Karpas-422 (cell line): Measurements from ENCODE around the gene SPTLC2. TPM values are rescaled to one million over a fixed set of nuclear protein-coding genes. Genes with fewer than 3 reads are reported as not detected.

ENCODE experiments used
- DNase-seq: peaks from one replicate; pipeline ENCODE4 v3.0.0-alpha.2; 2015
- H2AFZ ChIP-seq: fragments of 200-600 bp; sonication (generic); 2 replicates; pipeline ENCODE4 v1.6.1; 2014; ENCODE audit warnings: antibody characterized with exemption, low read length, mixed read lengths
- H3K27ac ChIP-seq: fragments of 200-600 bp; sonication (generic); 2 replicates; pipeline ENCODE4 v1.5.1; 2014; ENCODE audit warnings: mild to moderate bottlenecking, low read length, moderate library complexity
- H3K27me3 ChIP-seq: fragments of 200-600 bp; sonication (generic); 2 replicates; pipeline ENCODE4 v1.6.1; 2014; ENCODE audit warnings: low read length, mixed read lengths
- H3K36me3 ChIP-seq: fragments of 200-600 bp; sonication (generic); 2 replicates; pipeline ENCODE4 v1.6.1; 2014; ENCODE audit warnings: low read length, mixed read lengths; ENCODE audit not compliant: insufficient read depth
- H3K4me1 ChIP-seq: fragments of 200-600 bp; sonication (generic); 2 replicates; pipeline ENCODE4 v1.6.1; 2014; ENCODE audit warnings: mild to moderate bottlenecking, low read length, mixed read lengths
- H3K4me2 ChIP-seq: fragments of 200-600 bp; sonication (generic); 2 replicates; pipeline ENCODE4 v1.6.1; 2014; ENCODE audit warnings: low read length, low read depth, mild to moderate bottlenecking; ENCODE audit not compliant: poor library complexity, severe bottlenecking
- H3K4me3 ChIP-seq: fragments of 200-600 bp; sonication (generic); 2 replicates; pipeline ENCODE4 v1.5.1; 2014; ENCODE audit warnings: mild to moderate bottlenecking, antibody characterized with exemption, low read length, mixed read lengths
- H3K79me2 ChIP-seq: fragments of 200-600 bp; sonication (generic); 2 replicates; pipeline ENCODE4 v1.6.1; 2014; ENCODE audit warnings: mild to moderate bottlenecking, low read length, mixed read lengths
- H3K9ac ChIP-seq: fragments of 200-600 bp; sonication (generic); 2 replicates; pipeline ENCODE4 v1.6.0; 2014; ENCODE audit warnings: low read length
- H3K9me2 ChIP-seq: fragments of 200-600 bp; sonication (generic), shearing (Covaris generic); replicated peaks from 2 replicates; pipeline ENCODE4 v1.6.0; 2014; ENCODE audit warnings: mild to moderate bottlenecking, low read length, moderate library complexity; ENCODE audit not compliant: insufficient read depth
- H3K9me3 ChIP-seq: fragments of 300-700, 200-600 bp; sonication (generic); 2 replicates; pipeline ENCODE4 v1.6.1; 2014; ENCODE audit warnings: low read length, mixed read lengths
- H4K20me1 ChIP-seq: fragments of 200-600 bp; sonication (generic); 2 replicates; pipeline ENCODE4 v1.6.1; 2014; ENCODE audit warnings: mild to moderate bottlenecking, antibody characterized with exemption, low read length, low read depth; ENCODE audit not compliant: insufficient read depth
- total RNA-seq: library from RNA; depleted of rRNA; stranded (reverse); fragments of >200 nt; shearing (Covaris generic); gene quantifications from 2 replicates; pipeline ENCODE4 v1.2.3, GENCODE V29; 2014; ENCODE audit warnings: low replicate concordance

Gene SPTLC2
- total RNA-seq, 1 experiment from 2014 or later = 97.0 TPM

DNA sequence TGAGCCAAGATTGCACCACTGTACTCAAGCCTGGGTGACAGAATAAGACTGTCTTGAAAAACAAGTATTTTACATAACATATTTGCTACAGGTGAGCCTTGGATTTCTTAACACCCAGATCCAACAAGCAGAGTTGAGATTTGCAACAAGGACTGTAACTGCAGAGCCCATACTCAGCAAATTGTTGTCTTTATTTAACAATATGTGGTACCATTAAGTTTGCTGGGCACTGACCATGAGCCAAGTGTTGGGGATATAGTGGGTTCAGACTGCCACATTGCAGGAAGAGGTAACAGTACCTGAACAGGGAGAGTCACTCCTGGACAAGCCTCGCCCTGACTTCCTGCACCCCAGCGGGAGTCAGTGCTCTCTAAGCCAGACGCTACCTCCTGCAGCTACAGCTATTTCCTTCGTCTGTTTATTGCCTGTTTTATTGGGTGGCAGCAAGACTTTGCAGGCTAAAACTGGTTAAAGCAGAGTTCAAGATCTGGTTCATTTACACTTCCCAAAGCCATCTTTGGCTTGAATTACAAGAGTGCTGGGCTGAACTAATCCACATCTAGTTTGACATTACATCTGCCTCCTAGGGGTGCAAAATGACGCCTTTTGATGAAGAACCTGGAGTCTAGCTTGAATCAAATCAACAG, 146.1 kb downstream of the SPTLC2 start:
- Histone ChIP-seq H3K9me3 (no peaks in the 10 kb centered on the region), H3K27me3 (no peaks in the 10 kb centered on the region), H3K27ac (no peak overlapping the region), H3K4me2 (no peak overlapping the region), H3K4me1 (no peaks in the 10 kb centered on the region), H3K36me3 (peaks cover 35% of the 10 kb centered on the region), H3K4me3 (no peak overlapping the region), H3K9ac (no peak overlapping the region), H4K20me1 (0 out of 2 replicates have a peak, but pooled peaks cover 8% of the 10 kb centered on the region), H3K79me2 (no peaks in the 10 kb centered on the region), H2AFZ (no peak overlapping the region), H3K9me2 (no peaks in the 10 kb centered on the region)
- peak; percentile 70 for DNase-seq

DNA sequence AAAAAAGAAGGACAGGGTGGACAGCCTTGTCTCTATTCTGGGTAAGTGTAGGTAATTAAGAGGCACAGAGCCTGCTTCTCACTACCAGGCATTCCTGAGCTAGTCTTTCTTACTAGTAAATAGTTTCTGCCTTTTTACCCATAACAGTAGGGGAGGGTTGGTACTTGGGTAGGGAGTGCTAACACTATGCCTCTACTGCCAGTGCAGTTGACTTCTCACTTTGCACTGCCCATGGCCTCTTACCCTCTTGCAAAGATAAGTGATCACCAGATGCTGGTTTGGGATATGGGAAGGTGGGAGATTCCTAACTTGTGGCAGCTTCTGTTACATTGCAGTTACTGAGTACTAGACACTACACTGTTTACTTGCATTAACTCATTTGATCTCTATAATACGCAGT, 146.9 kb downstream of the SPTLC2 start:
- H3K9ac ChIP-seq = no peak overlapping the region
- no peak for DNase-seq
- H3K36me3 ChIP-seq = peaks cover 43% of the 10 kb centered on the region
- 0 out of 2 replicates have a peak, but pooled peaks cover 8% of the 10 kb centered on the region for H4K20me1 ChIP-seq
- no peak overlapping the region for H3K4me3 ChIP-seq
- H3K79me2 ChIP-seq = no peaks in the 10 kb centered on the region
- no peaks in the 10 kb centered on the region for H3K4me1 ChIP-seq
- H3K27me3 ChIP-seq = no peaks in the 10 kb centered on the region
- no peaks in the 10 kb centered on the region for H3K9me2 ChIP-seq
- H2AFZ ChIP-seq = no peak overlapping the region
- no peaks in the 10 kb centered on the region for H3K9me3 ChIP-seq
- no peak overlapping the region for H3K27ac ChIP-seq
- H3K4me2 ChIP-seq = no peak overlapping the region

DNA sequence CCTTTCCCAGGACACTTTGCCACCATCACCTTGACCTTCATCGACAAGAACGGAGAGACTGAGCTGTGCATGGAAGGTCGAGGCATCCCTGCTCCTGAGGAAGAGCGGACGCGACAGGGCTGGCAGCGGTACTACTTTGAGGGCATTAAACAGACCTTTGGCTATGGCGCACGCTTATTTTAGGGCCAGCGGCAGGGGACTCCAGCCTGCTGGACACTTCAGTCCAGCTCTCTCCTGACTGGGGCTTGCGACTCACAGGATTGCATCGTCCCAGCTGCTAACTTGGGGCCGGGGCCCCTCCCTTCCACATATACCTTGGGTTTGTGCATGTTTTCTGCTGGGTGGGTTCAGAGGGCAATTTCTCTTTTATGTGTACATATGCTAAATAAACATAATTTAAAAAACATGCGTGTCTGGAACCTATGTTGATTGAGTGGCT, 147.4 kb downstream of the SPTLC2 start:
- H3K27me3 ChIP-seq = no peaks in the 10 kb centered on the region
- H3K27ac ChIP-seq = no peak overlapping the region
- 0 out of 2 replicates have a peak, but pooled peaks cover 8% of the 10 kb centered on the region for H4K20me1 ChIP-seq
- H3K36me3 ChIP-seq = peaks cover 47% of the 10 kb centered on the region
- no peak overlapping the region for H3K9ac ChIP-seq
- H3K79me2 ChIP-seq = no peaks in the 10 kb centered on the region
- no peak overlapping the region for H2AFZ ChIP-seq
- H3K4me1 ChIP-seq = no peaks in the 10 kb centered on the region
- H3K9me2 ChIP-seq = no peaks in the 10 kb centered on the region
- H3K4me2 ChIP-seq = no peak overlapping the region
- H3K4me3 ChIP-seq = no peak overlapping the region
- peak; percentile 56 for DNase-seq
- no peaks in the 10 kb centered on the region for H3K9me3 ChIP-seq

DNA sequence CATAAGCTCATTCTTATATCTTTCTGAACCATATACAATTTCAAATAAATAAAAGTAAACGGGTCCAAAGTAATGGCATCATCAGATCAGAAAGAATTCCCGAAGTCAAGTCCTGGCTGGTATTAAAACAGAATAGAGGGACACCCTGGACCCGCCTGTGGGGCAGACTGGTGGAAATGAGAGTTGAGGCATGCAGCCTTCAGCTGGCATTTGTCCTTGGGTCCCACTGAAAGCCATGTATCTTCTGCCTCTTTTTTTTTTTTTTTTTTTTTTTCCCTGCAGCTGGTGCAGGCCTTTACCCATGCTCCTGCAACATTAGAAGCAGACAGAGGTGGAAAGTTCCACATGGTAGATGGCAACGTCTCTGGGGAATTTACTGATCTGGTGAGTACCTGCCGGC, 148.6 kb downstream of the SPTLC2 start:
- Histone ChIP-seq H3K9me3 (no peaks in the 10 kb centered on the region), H3K36me3 (peaks cover 55% of the 10 kb centered on the region)

DNA sequence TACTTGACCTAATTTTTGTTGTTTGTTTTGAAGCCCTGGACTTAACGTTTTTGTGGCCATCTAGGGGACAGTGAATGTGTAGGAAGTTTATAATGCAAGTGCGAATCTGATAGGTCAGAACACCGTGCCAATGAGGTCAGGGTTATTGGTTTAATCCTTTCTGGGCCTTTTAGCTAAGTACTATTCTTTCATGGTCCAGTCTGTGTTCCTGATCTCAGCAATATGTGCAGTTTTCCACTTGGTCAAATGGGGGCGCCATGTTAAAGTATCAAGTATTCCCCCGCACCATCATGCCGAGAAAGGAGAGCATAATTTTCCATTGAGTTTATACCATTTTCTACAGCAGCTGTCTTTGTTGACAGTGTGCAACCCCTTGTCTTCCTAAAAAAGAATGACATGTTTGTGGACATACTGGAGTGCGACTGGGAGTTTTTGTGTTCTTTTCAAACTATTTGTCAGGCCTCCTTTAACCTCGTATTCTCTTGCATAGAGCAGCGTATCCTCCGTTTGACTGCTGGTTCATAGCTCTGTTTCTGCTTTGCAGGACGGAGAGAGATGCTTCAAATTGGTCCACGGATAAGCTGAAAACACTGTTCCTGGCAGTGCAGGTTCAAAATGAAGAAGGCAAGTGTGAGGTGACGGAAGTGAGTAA, 157.2 kb downstream of the SPTLC2 start:
- H3K27ac ChIP-seq = peak overlapping the region; percentile 89

More for the DNA sequence above, 148.6 kb downstream of the SPTLC2 start:
- no peaks in the 10 kb centered on the region for H3K27me3 ChIP-seq
- H4K20me1 ChIP-seq = 0 out of 2 replicates have a peak, but pooled peaks cover 10% of the 10 kb centered on the region
- H3K4me2 ChIP-seq = no peak overlapping the region
- H3K9me2 ChIP-seq = no peaks in the 10 kb centered on the region
- no peak overlapping the region for H3K27ac ChIP-seq
- no peak for DNase-seq
- H3K79me2 ChIP-seq = no peaks in the 10 kb centered on the region
- H3K4me3 ChIP-seq = no peak overlapping the region
- no peak overlapping the region for H3K9ac ChIP-seq
- no peaks in the 10 kb centered on the region for H3K4me1 ChIP-seq
- no peak overlapping the region for H2AFZ ChIP-seq

DNA sequence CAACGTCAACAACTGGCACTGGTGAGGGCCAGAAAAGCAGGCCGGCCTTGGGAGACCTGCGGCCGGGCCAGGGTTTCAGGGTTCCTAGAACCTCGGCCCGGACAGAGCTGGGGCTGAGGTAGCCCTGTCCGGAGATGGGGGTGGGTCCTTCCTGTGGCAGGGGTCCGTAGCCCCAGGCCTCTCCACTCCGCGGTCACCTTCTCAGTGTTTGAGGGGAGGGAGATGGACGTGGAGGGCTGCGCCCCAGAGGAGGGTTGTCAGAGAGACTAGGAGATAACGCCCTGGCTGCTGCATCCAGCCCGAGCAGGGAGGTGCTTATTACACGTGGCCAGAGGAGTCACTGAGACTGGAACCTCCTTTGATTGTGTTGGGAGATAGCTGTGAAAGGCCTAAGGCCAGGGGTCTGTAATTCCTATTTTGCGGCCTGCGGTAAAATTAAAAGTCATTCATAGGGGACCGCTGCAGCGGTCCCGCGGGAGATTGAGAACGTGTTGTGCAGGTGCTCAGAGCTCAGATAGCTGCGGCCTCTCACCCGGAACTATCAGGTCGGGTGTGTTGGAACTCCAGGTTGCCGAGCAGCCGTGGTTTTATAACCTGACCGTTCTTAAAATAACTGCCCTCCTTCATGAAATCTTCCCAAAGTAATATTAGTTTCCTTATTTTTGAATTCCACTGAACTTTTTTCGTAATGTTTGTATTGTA, 158.0 kb downstream of the SPTLC2 start:
- peak overlapping the region; percentile 89 for H3K4me2 ChIP-seq
- H3K9me2 ChIP-seq = no peaks in the 10 kb centered on the region
- peak overlapping the region; percentile 94 for H3K4me3 ChIP-seq
- peaks cover 30% of the 10 kb centered on the region for H3K4me1 ChIP-seq
- H3K36me3 ChIP-seq = peaks cover 34% of the 10 kb centered on the region
- H2AFZ ChIP-seq = peak overlapping the region; percentile 97; the same call in 1 of the 2 replicates
- no peaks in the 10 kb centered on the region for H3K9me3 ChIP-seq
- peak overlapping the region; percentile 87 for H3K9ac ChIP-seq
- H3K27me3 ChIP-seq = no peaks in the 10 kb centered on the region
- DNase-seq = peak; percentile 94
- H3K79me2 ChIP-seq = peaks cover 69% of the 10 kb centered on the region
- peaks cover 37% of the 10 kb centered on the region for H4K20me1 ChIP-seq
- H3K27ac ChIP-seq = peak overlapping the region; percentile 89

More for the DNA sequence above, 157.2 kb downstream of the SPTLC2 start:
- peak overlapping the region; percentile 89 for H3K4me2 ChIP-seq
- no peaks in the 10 kb centered on the region for H3K9me3 ChIP-seq
- H2AFZ ChIP-seq = no peak overlapping the region
- peaks cover 37% of the 10 kb centered on the region for H4K20me1 ChIP-seq
- H3K4me3 ChIP-seq = peak overlapping the region; percentile 94
- H3K79me2 ChIP-seq = peaks cover 62% of the 10 kb centered on the region
- DNase-seq = peak; percentile 89
- peak overlapping the region; percentile 87 for H3K9ac ChIP-seq
- no peaks in the 10 kb centered on the region for H3K9me2 ChIP-seq
- peaks cover 30% of the 10 kb centered on the region for H3K4me1 ChIP-seq
- peaks cover 42% of the 10 kb centered on the region for H3K36me3 ChIP-seq
- H3K27me3 ChIP-seq = no peaks in the 10 kb centered on the region

DNA sequence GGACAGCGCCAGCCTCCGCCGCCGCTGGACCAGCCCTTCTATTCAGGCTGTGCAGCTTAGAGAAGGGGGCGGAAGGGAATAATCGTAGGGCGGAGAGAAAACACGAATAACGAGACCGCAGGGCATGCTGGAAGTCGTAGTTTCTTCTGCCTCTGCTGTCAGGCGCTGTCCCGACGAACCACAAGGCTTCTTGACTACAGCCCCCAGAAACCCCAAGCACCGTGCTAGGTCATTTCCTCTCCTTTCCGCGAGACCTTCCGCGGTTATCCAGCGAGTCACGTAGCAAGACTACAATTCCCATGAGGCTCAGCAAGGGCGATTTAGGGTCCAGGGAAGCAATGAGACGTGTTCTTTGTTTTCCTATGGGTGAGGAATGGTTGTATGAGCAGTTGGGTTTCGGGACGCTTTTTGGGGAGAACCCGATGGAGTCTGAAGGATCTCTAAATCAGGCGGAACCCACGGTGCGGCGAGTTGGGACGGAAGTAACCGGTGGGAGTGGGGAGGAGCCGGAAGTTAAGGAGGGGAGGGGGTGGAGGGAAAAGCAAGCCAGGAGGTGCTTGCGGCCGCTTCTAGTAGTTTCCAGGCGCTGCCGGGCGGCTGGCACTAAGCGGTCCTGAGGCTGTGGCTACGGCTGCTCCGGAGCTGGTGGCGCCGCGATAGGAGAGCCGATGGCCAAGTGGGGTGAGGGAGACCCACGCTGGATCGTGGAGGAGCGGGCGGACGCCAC, 158.8 kb downstream of the SPTLC2 start, which contains the start of the genes AHSA1 and VIPAS39:
TSS of gene AHSA1 (plus strand) at position 572 of the 727 bp plus-strand sequence. CDS start at position 669, 97 bp downstream.
TSS of gene VIPAS39 (minus strand) at position 80 of the 727 bp plus-strand sequence. CDS start 3,499 bp downstream, outside the sequence.
- Histone ChIP-seq H3K79me2 (peaks cover 76% of the 10 kb centered on the region), H3K4me2 (peak within 1 kb of the TSS; percentile 94), H3K9me3 (no peaks in the 10 kb centered on the region), H3K4me1 (peaks cover 30% of the 10 kb centered on the region), H3K4me3 (peak within 1 kb of the TSS; percentile 94), H3K9me2 (no peaks in the 10 kb centered on the region), H2AFZ (peak within 1 kb of the TSS; percentile 97), H3K9ac (peak within 1 kb of the TSS; percentile 87), H3K27ac (peak within 1 kb of the TSS; percentile 89), H4K20me1 (peaks cover 34% of the 10 kb centered on the region), H3K36me3 (peaks cover 39% of the 10 kb centered on the region), H3K27me3 (no peaks in the 10 kb centered on the region)
- DNase-seq = peak; percentile 100
